CD4-positive, alpha-beta T cell treated with Interleukin-15 for 1 hour (primary cell): ENCODE data around the gene SNAPIN.

Experiments
- DNase-seq: peaks from one replicate; pipeline ENCODE4 v3.0.0-alpha.2; 2020

The SNAPIN gene

DNA sequence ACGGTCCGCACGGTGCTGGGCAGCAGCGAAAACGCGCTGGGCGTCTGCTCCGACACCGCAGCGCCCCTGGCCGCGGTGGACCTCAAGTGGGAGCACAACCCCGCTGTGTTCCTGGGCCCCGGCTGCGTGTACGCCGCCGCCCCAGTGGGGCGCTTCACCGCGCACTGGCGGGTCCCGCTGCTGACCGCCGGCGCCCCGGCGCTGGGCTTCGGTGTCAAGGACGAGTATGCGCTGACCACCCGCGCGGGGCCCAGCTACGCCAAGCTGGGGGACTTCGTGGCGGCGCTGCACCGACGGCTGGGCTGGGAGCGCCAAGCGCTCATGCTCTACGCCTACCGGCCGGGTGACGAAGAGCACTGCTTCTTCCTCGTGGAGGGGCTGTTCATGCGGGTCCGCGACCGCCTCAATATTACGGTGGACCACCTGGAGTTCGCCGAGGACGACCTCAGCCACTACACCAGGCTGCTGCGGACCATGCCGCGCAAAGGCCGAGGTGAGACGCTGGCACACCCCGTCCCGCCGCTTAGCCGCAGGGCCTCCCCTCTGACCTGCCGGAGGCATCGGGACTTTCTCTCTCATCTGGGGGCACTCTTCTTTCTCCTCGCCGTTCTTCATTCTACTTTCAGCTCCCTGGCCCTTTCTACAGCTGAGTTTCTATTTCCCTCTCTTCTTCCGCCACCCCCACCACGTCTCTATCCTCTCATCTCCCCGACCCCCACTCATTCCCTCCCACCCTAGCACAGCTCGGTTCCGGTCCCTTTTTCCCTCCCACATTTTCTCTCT is 21.0 kb downstream of the SNAPIN start:
- no peak for DNase-seq

DNA sequence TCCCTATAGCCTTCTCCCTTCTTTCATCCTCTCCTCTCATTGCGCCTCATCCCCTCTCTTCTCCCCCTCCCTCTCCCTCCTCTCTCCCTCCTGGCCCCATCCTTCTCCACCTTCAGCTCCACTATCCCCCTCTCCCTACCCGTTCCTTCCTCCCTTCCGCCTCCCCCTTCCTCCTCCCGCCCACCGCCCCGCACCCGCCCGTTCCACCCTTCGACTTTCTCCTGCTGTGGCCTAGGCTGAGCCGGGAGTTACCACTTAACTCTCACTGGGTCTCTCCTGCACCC is 21.6 kb downstream of the SNAPIN start:
- DNase-seq: no peak

GRCh38 chr1:153682730-153683129 is 24.2 kb downstream of the SNAPIN start:
- DNase-seq: no peak

GRCh38 chr1:153683854-153684253 is 25.4 kb downstream of the SNAPIN start:
- no peak for DNase-seq

- DNase-seq: no peak
Observed at GRCh38 chr1:153684892-153685291, 26.4 kb downstream of the SNAPIN start.

GRCh38 chr1:153685544-153686340 is 27.2 kb downstream of the SNAPIN start:
- DNase-seq: no peak

DNA sequence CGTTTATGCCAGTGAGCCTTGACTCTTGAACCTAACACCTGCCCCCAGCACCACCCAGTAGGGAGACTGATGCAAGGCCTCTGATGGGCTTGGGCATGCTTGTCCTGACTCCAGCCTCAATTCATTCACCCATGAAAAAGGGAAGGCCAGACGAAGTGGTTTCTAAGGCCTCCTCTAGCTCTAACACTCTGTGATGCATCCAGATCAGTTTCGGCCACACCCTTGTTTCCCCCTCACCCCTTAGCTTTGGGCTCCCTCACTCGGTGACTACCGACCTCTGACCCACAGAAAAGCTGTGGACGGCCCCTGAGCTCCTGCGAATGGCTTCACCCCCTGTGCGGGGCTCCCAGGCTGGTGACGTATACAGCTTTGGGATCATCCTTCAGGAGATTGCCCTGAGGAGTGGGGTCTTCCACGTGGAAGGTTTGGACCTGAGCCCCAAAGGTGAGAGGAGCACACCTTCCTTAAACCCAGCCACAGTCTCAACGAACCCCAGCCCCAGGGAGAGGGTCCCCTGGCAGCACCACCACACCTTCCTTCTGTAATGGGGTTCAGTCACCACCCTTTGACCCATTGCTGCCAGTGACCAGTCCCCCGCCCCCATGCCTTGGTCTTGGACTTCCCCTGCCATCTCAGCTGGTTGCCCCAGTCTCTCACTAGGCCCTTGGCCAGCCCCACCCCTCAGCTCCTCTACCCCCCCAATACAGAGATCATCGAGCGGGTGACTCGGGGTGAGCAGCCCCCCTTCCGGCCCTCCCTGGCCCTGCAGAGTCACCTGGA is 29.0 kb downstream of the SNAPIN start:
- DNase-seq: no peak

- no peak for DNase-seq
Observed at GRCh38 chr1:153688276-153688675, 29.8 kb downstream of the SNAPIN start.

- DNase-seq: no peak
Observed at GRCh38 chr1:153688736-153689328, 30.3 kb downstream of the SNAPIN start.

DNA sequence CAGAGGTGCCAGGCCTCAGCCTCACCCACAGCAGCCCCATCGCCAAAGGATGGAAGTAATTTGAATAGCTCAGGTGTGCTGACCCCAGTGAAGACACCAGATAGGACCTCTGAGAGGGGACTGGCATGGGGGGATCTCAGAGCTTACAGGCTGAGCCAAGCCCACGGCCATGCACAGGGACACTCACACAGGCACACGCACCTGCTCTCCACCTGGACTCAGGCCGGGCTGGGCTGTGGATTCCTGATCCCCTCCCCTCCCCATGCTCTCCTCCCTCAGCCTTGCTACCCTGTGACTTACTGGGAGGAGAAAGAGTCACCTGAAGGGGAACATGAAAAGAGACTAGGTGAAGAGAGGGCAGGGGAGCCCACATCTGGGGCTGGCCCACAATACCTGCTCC is 35.0 kb downstream of the SNAPIN start:
- no peak for DNase-seq

DNA sequence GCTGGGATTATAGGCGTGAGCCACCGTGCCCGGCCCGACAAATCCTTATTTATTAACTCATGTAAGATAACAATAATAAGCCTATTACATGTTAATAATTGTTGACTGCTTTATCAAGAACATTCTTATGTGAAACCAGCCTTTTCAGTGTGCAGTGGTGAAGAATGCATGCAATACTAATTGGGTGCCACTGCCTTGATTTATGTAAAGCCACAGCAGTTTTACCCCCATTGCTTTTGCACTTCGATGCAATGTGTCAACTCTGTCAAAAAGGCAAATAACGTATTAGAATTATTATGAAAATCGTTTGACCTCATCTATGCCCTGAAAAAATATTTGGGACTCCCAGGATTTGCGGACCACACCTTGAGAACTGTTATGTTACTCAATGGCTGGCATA is 38.2 kb downstream of the SNAPIN start:
- no peak for DNase-seq

DNA sequence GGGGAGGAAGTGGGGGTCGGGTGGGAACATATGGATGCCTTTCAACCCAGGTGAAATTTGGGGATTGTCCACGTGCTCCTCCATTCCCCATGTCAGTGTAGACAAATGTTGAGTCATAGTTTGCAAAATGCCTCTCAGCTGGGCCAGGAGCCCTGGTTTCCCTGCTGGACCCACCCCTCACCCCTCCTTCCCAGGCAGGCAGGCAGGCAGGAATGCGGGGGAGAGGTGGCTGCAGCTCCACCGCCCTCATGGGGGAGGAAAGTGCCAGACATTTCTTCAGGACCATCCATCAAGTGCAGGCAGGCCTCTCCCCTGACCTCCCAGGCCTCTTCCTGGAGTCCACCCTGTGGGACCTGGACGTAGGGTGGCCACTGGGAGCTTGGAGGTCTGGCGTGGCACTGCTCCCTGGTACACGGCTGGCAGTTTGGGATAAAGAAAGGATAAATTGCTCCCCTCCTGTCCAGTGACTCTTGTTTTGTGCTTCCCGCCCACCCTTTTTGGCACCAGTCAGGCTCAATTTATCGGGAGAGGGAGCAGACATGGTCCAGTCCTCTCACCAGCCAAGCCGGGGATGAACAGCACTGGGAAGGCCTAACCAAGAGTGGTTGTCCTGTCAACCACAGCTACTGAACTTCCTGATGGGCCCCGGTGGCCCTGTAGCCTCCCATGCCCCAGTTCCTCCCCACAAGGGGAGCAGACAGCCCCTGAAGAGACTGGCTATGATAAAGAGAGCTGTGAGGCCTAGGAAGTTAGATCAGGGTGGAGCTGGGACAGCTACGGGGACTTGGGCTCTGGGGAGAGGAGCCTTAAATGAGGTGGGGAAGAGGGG is 38.9 kb downstream of the SNAPIN start:
- no peak for DNase-seq

- no peak for DNase-seq
Observed at GRCh38 chr1:153698020-153698922, 39.8 kb downstream of the SNAPIN start.

- DNase-seq: no peak
Observed at GRCh38 chr1:153698923-153699714, 40.6 kb downstream of the SNAPIN start.

- DNase-seq: no peak
Observed at GRCh38 chr1:153699768-153700167, 41.3 kb downstream of the SNAPIN start.

DNA sequence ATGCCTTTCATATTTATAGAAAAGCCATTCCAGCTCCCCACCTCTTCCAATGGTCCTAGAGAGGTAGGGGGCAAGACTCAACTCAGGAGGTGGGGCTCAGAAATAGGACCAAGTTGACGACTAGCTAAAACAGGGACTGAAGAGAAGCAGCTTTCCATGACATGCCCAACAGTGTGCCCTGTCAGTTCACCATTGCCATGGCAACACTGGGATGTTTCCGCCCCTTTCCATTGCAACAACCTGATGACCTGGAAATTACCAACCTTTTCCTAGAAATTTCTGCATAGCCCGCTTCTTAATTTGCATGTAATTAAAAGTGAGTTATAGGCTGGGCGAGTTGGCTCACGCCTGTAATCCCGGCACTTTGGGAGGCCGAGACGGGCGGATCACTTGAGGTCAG is 47.0 kb downstream of the SNAPIN start:
- DNase-seq: no peak

DNA sequence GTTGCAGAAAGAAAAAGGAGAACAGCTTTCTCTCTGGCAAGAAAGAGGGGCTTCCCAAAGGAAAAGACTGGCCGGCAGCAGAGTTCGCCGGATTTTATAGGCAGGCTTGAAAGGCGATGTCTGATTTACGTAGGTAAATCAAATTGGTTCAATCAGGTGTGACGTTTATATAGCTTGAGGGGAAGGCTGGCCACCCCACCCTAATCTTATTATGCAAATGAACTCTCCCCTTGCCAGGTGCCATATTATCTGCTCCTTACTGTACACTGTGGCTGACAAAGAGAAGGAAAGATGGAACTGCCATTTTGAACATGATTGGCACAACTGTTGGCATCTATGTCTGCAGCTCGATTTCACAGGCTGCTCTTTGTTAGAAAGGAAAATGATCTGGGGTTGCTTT is 52.5 kb downstream of the SNAPIN start:
- no peak for DNase-seq
